ENCODE measurements around the gene IL1RL2. TPM values are rescaled to one million over a fixed set of nuclear protein-coding genes. Genes with fewer than 3 reads are reported as not detected.

IL1RL2 gene
- total and polyA plus RNA-seq, 7 donors = 0.27 to 0.74 (median 0.43) TPM

GRCh38 chr2:102230410-102230909 lies 43.6 kb downstream of the IL1RL2 start:
- Histone ChIP-seq H3K4me1 (peaks cover 28% of the 10 kb centered on the region), H3K27me3 (ENCODE audit: insufficient read depth in 3 of 3, low read length in 2 of 3) (no peaks in the 10 kb centered on the region), H3K9me3 (no peaks in the 10 kb centered on the region), H3K27ac (no peak overlapping the region), H3K36me3 (ENCODE audit: insufficient read depth in 1 of 2, low read depth in 1 of 2) (no peaks in the 10 kb centered on the region), H3K4me3 (no peak overlapping the region)
- DNase-seq (no peak), ATAC-seq (no peak)
- WGBS, 3 donors = 78 to 88% (median 82%) methylated on average over 9 of the region's 9 CpGs
- no peak for TF ChIP-seq CTCF (IDR thresholded peaks at IDR 0.05)
- intact Hi-C loops (cut with DNase I) = no loop called here

GRCh38 chr2:102233132-102233884 lies 46.5 kb downstream of the IL1RL2 start:
- intact Hi-C loops (cut with DNase I) = no loop called here
- no peaks in the 10 kb centered on the region for H3K36me3 ChIP-seq (ENCODE audit: insufficient read depth in 1 of 2, low read depth in 1 of 2)
- ATAC-seq = no peak

GRCh38 chr2:102235042-102235473 lies 48.2 kb downstream of the IL1RL2 start:
- H3K4me3 ChIP-seq = no peak overlapping the region
- DNase-seq (no peak), ATAC-seq (peak in 1 of 4 donors; percentile 41)
- no peak for TF ChIP-seq CTCF (IDR thresholded peaks at IDR 0.05)
- no peaks in the 10 kb centered on the region for H3K27me3 ChIP-seq (ENCODE audit: insufficient read depth in 3 of 3, low read length in 2 of 3)
- no peaks in the 10 kb centered on the region for H3K4me1 ChIP-seq
- H3K27ac ChIP-seq = no peak overlapping the region
- intact Hi-C loops (cut with DNase I) = loop anchor here in 1 of 2 donors (5.0 kb wide), 1 partner anchor 48 kb away; the partner anchor contains the start of gene IL1RL2
- H3K36me3 ChIP-seq (ENCODE audit: insufficient read depth in 1 of 2, low read depth in 1 of 2) = no peaks in the 10 kb centered on the region
- 88 to 94% (median 92%) methylated on average over 18 of the region's 18 CpGs for WGBS, 3 donors
- no peaks in the 10 kb centered on the region for H3K9me3 ChIP-seq

More at GRCh38 chr2:102233132-102233884, 46.5 kb downstream of the IL1RL2 start:
- 92 to 93% (median 92%) methylated on average over 11 of the region's 11 CpGs for WGBS, 3 donors
- TF ChIP-seq CTCF (IDR thresholded peaks at IDR 0.05) = no peak
- Histone ChIP-seq H3K27me3 (ENCODE audit: insufficient read depth in 3 of 3, low read length in 2 of 3) (no peaks in the 10 kb centered on the region), H3K9me3 (no peaks in the 10 kb centered on the region), H3K4me1 (peaks cover 12% of the 10 kb centered on the region), H3K27ac (no peak overlapping the region), H3K4me3 (no peak overlapping the region)
- no peak for DNase-seq

GRCh38 chr2:102235491-102235890 lies 48.7 kb downstream of the IL1RL2 start:
- 85 to 88% (median 88%) methylated on average over 5 of the region's 5 CpGs for WGBS, 3 donors
- no peaks in the 10 kb centered on the region for H3K9me3 ChIP-seq
- H3K27ac ChIP-seq = no peak overlapping the region
- DNase-seq (no peak), ATAC-seq (peak in 3 of 4 donors; percentile 64 to 70 (median 68))
- H3K4me1 ChIP-seq = no peaks in the 10 kb centered on the region
- TF ChIP-seq CTCF (IDR thresholded peaks at IDR 0.05) = peak; percentile 13
- no peaks in the 10 kb centered on the region for H3K36me3 ChIP-seq (ENCODE audit: insufficient read depth in 1 of 2, low read depth in 1 of 2)
- H3K4me3 ChIP-seq = no peak overlapping the region
- no peaks in the 10 kb centered on the region for H3K27me3 ChIP-seq (ENCODE audit: insufficient read depth in 3 of 3, low read length in 2 of 3)
- intact Hi-C loops (cut with DNase I) = loop anchor here in 1 of 2 donors (5.0 kb wide), 1 partner anchor 48 kb away; the partner anchor contains the start of gene IL1RL2
